ENCODE measurements around the gene RGS19.

- no peak for TF ChIP-seq NFRKB (IDR thresholded peaks at IDR 0.05)
- TF ChIP-seq ELF4 (IDR thresholded peaks at IDR 0.05), result no peak
- TF ChIP-seq CTBP1 (IDR thresholded peaks at IDR 0.05; ENCODE audit: borderline replicate concordance), result no peak
- TF ChIP-seq SUZ12 (IDR thresholded peaks at IDR 0.05), result no peak
These were observed 7.7 kb downstream of the RGS19 start for GRCh38 chr20:64071341-64072332.

Measured in HEK293T (cell line).